Endothelial cell of umbilical vein (primary cell): ENCODE measurements around the gene KYNU. TPM values are rescaled to one million over a fixed set of nuclear protein-coding genes. Genes with fewer than 3 reads are reported as not detected.

ENCODE experiments used
- BruUV-seq: library from RNA; stranded (reverse); fragments of 400-500 nt; replicated peaks from 2 replicates; lab custom pipeline; 2021; lab: Mats Ljungman, UMichigan
- CTCF ChIA-PET: fragments of 300-600, 350-600 bp; sonication (Branson Sonifier 250); formaldehyde crosslinking; loops from one replicate; lab custom pipeline; 2021; ENCODE audit warnings: antibody characterized with exemption, inconsistent platforms; lab: Charles Lee
- POLR2A ChIA-PET: fragments of 300-600, 350-600 bp; sonication (Branson Sonifier 250); formaldehyde crosslinking; loops from one replicate; lab custom pipeline; 2021; ENCODE audit warnings: antibody characterized with exemption, inconsistent platforms; lab: Charles Lee
- DNase-seq: peaks from one replicate; pipeline ENCODE4 v3.0.0-alpha.2; 2011; ENCODE audit warnings: low read depth, low spot score
- FAIRE-seq: peaks from 2 replicates; lab custom pipeline; 2011; peaks lifted over from hg19 to GRCh38; lab: Jason Lieb, UNC
- H2AFZ ChIP-seq: 2 replicates; pipeline ENCODE4 v1.6.0; 2012; ENCODE audit warnings: low read depth, low read length, control low read depth, inconsistent platforms
- H3K27ac ChIP-seq: 2 replicates; pipeline ENCODE4 v1.5.1; 2011; ENCODE audit warnings: low read depth, mild to moderate bottlenecking, control low read depth, low read length, moderate library complexity; ENCODE audit not compliant: insufficient read depth
- H3K27me3 ChIP-seq, 2 experiments: 2 replicates each; pipeline versions ENCODE4 v1.6.0 to v1.6.1; 2011; ENCODE audit warnings: low read length in 2 of 2, mixed read lengths in 1 of 2; ENCODE audit not compliant: control insufficient read depth in 2 of 2, insufficient read depth in 2 of 2
- H3K36me3 ChIP-seq, 2 experiments: 2 replicates in 1 of 2; 3 replicates in 1 of 2; pipeline ENCODE4 v1.5.1; 2011; ENCODE audit warnings: low read length in 2 of 2, mild to moderate bottlenecking in 1 of 2, moderate library complexity in 1 of 2; ENCODE audit not compliant: control insufficient read depth in 2 of 2, insufficient read depth in 2 of 2; ENCODE audit errors: extremely low read depth in 1 of 2
- H3K4me1 ChIP-seq: 3 replicates; pipeline ENCODE4 v1.5.1; 2011; ENCODE audit warnings: mild to moderate bottlenecking, low read length; ENCODE audit not compliant: control insufficient read depth, insufficient read depth; ENCODE audit errors: extremely low read depth
- H3K4me2 ChIP-seq: 2 replicates; pipeline ENCODE4 v1.6.1; 2011; ENCODE audit warnings: low read length, control low read depth, mixed read lengths; ENCODE audit not compliant: insufficient read depth
- H3K4me3 ChIP-seq, 3 experiments: fragments of 200-600 bp in 1 of 3; sonication (generic), shearing (Covaris generic) in 1 of 3; replicated peaks in 1 of 3; 2 replicates each; pipeline ENCODE4 v1.5.1; 2011 to 2016; ENCODE audit warnings: control low read depth in 3 of 3, low read length in 3 of 3, mild to moderate bottlenecking in 2 of 3, inconsistent platforms in 1 of 3, low read depth in 1 of 3, moderate library complexity in 1 of 3; ENCODE audit not compliant: insufficient read depth in 1 of 3
- H3K79me2 ChIP-seq: 2 replicates; pipeline ENCODE4 v1.6.0; 2012; ENCODE audit warnings: low read length, inconsistent platforms; ENCODE audit not compliant: control insufficient read depth, insufficient read depth
- H3K9ac ChIP-seq: replicated peaks from 2 replicates; pipeline ENCODE3; 2011; ENCODE audit warnings: low read length, control low read depth; ENCODE audit not compliant: insufficient read depth; ENCODE audit errors: extremely low read depth
- H3K9me1 ChIP-seq: replicated peaks from 3 replicates; pipeline ENCODE4 v1.6.0; 2011; ENCODE audit warnings: mild to moderate bottlenecking, low read length; ENCODE audit not compliant: control insufficient read depth, insufficient read depth; ENCODE audit errors: extremely low read depth
- H3K9me3 ChIP-seq: replicated peaks from 2 replicates; pipeline ENCODE4 v1.5.1; 2012; ENCODE audit warnings: low read length, inconsistent platforms; ENCODE audit not compliant: control insufficient read depth, insufficient read depth
- H4K20me1 ChIP-seq: replicated peaks from 2 replicates; pipeline ENCODE3; 2011; ENCODE audit warnings: mild to moderate bottlenecking, low read length; ENCODE audit not compliant: control insufficient read depth, insufficient read depth; ENCODE audit errors: extremely low read depth
- EZH2 ChIP-seq: IDR thresholded peaks from 2 replicates; pipeline ENCODE4 v1.6.1; 2012; ENCODE audit warnings: borderline replicate concordance, low read depth, mild to moderate bottlenecking, moderate library complexity, low read length, inconsistent platforms; ENCODE audit not compliant: severe bottlenecking
- FOS ChIP-seq: IDR thresholded peaks from 2 replicates; pipeline ENCODE4 v1.6.1; 2011; ENCODE audit warnings: mild to moderate bottlenecking, low read length, moderate library complexity, borderline replicate concordance; ENCODE audit not compliant: insufficient read depth
- GATA2 ChIP-seq: IDR thresholded peaks from 2 replicates; pipeline ENCODE4 v1.7.0; 2011; ENCODE audit warnings: low read depth, mild to moderate bottlenecking, moderate library complexity, mixed read lengths, low read length; ENCODE audit not compliant: insufficient read length, insufficient read depth
- JUN ChIP-seq: IDR thresholded peaks from 2 replicates; pipeline ENCODE4 v1.6.1; 2011; ENCODE audit warnings: borderline replicate concordance, low read depth; ENCODE audit not compliant: insufficient read length, insufficient read depth
- MAX ChIP-seq: IDR thresholded peaks from 2 replicates; pipeline ENCODE4 v1.6.1; 2011; ENCODE audit not compliant: insufficient read depth, insufficient read length
- MYC ChIP-seq: IDR thresholded peaks from one replicate; pipeline ENCODE4 v1.6.1; 2011; ENCODE audit warnings: mild to moderate bottlenecking, low read depth, low read length
- POLR2A ChIP-seq: IDR thresholded peaks from 2 replicates; pipeline ENCODE4 v1.6.1; 2012; ENCODE audit warnings: low read depth, mild to moderate bottlenecking, control low read depth, low read length
- POLR2AphosphoS5 ChIP-seq: IDR thresholded peaks from 2 replicates; pipeline ENCODE4 v1.6.1; 2012; ENCODE audit warnings: low read depth, mild to moderate bottlenecking, control low read depth, low read length, moderate library complexity; ENCODE audit not compliant: insufficient read depth
- dilution Hi-C: fragments of 300-500 bp; cut with MboI; formaldehyde crosslinking; loops from one replicate; pipeline ENCODE4 v1.15.0; 2019; ENCODE audit warnings: low sequenced_read_pairs; ENCODE audit not compliant: extremely low pct_ligation_motif_present
- intact Hi-C: fragments of 100-400 bp; cut with micrococcal nuclease; formaldehyde crosslinking; loops from one replicate; pipeline ENCODE4 v1.10.0; 2022
- polyA plus RNA-seq, 4 experiments: library from polyadenylated mRNA; depleted of rRNA in 3 of 4; stranded (reverse) in 3 of 4; unstranded in 1 of 4; fragments of >200 nt; gene quantifications; 2 replicates each; pipeline versions ENCODE4 v1.2.1 to v1.2.3, GENCODE V29; 2011 to 2012; ENCODE audit warnings: missing spikeins in 1 of 4
- total RNA-seq: library from RNA; stranded (reverse); gene quantifications from 2 replicates; pipeline ENCODE4 v1.2.3, GENCODE V29; 2021
- TF ChIP-seq, protein P1 (sequence below), 2 donors: IDR thresholded peaks; 1 replicate in 1 of 2; 2 replicates in 1 of 2; pipeline ENCODE4 v1.5.1; 2011; ENCODE audit warnings: low read length in 2 of 2, mild to moderate bottlenecking in 2 of 2, moderate library complexity in 2 of 2, control low read depth in 1 of 2, inconsistent platforms in 1 of 2, low read depth in 1 of 2; ENCODE audit not compliant: insufficient read depth in 1 of 2; ENCODE audit errors: extremely low read depth in 1 of 2

KYNU gene
- total and polyA plus RNA-seq, 2 donors (not counting 3 experiments of a cell fraction or from before 2014, with no cell fraction given): 0.04 TPM; not detected in 1

GRCh38 chr2:142933916-142934315, 56.5 kb downstream of the KYNU start:
- Histone ChIP-seq H3K79me2 (no peaks in the 10 kb centered on the region), H3K4me1 (no peaks in the 10 kb centered on the region), H3K4me3 (no peak overlapping the region), H3K9me3 (no peaks in the 10 kb centered on the region), H3K9me1 (no peaks in the 10 kb centered on the region), H3K36me3 (no peaks in the 10 kb centered on the region), H3K9ac (no peak overlapping the region), H3K27me3 (no peaks in the 10 kb centered on the region), H3K27ac (no peak overlapping the region), H3K4me2 (no peak overlapping the region), H2AFZ (no peak overlapping the region), H4K20me1 (no peaks in the 10 kb centered on the region)
- POLR2A ChIA-PET: no interaction called here
- FAIRE-seq: no peak
- BruUV-seq: no TSS peak
- intact Hi-C loops: no loop called here
- TF ChIP-seq MAX: no peak
- TF ChIP-seq MYC: no peak
- no peak for TF ChIP-seq EZH2
- TF ChIP-seq POLR2A: no peak
- TF ChIP-seq JUN: no peak
- DNase-seq: no peak
- dilution Hi-C loops: no loop called here
- CTCF ChIA-PET: no interaction called here

DNA sequence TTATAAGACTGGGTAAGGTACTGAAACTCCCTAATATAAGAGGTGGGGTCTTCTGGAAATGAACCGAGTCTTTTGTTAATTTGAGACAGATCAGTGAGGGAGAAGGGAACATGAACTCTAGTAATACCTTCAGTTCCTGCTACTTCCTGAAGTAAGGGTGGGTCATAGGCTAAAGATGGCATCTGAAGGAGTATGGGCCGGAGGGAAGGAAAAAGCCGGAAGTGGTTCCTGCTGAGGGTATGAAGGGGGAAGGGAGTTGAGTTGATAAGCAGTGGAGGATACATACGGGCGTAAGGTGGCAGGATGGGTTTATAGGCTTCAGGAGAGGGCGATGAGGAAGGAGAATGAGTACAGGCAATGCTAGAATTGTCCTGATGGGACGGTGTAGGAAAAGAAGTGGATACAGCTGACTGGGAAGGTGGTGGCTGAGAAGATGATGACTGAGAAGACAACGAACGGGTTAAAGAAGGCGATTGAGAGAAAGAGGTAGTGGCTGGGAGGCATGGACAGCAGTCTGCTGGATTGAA, 58.2 kb downstream of the KYNU start:
- no peaks in the 10 kb centered on the region for H3K79me2 ChIP-seq
- H3K9me1 ChIP-seq: no peaks in the 10 kb centered on the region
- H3K27ac ChIP-seq: no peak overlapping the region
- no peaks in the 10 kb centered on the region for H3K36me3 ChIP-seq
- H3K4me1 ChIP-seq: no peaks in the 10 kb centered on the region
- CTCF ChIA-PET: no interaction called here
- no peak for FAIRE-seq
- intact Hi-C loops: no loop called here
- no peak for DNase-seq
- no peak overlapping the region for H3K4me3 ChIP-seq
- no peaks in the 10 kb centered on the region for H4K20me1 ChIP-seq
- no TSS peak for BruUV-seq
- H3K9ac ChIP-seq: no peak overlapping the region
- TF ChIP-seq EZH2 (no peak), MAX (no peak), JUN (no peak), GATA2 (no peak), POLR2A (no peak), FOS (no peak), POLR2AphosphoS5 (no peak), MYC (no peak)
- TF ChIP-seq, protein P1, sequence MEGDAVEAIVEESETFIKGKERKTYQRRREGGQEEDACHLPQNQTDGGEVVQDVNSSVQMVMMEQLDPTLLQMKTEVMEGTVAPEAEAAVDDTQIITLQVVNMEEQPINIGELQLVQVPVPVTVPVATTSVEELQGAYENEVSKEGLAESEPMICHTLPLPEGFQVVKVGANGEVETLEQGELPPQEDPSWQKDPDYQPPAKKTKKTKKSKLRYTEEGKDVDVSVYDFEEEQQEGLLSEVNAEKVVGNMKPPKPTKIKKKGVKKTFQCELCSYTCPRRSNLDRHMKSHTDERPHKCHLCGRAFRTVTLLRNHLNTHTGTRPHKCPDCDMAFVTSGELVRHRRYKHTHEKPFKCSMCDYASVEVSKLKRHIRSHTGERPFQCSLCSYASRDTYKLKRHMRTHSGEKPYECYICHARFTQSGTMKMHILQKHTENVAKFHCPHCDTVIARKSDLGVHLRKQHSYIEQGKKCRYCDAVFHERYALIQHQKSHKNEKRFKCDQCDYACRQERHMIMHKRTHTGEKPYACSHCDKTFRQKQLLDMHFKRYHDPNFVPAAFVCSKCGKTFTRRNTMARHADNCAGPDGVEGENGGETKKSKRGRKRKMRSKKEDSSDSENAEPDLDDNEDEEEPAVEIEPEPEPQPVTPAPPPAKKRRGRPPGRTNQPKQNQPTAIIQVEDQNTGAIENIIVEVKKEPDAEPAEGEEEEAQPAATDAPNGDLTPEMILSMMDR (IDR thresholded peaks at IDR 0.05; ENCODE audit: extremely low read depth in 1 of 2, insufficient read depth in 1 of 2, low read depth in 1 of 2, low read length in 2 of 2): no peak
- no peaks in the 10 kb centered on the region for H3K27me3 ChIP-seq
- H3K4me2 ChIP-seq: no peak overlapping the region
- H3K9me3 ChIP-seq: no peaks in the 10 kb centered on the region
- POLR2A ChIA-PET: no interaction called here
- H2AFZ ChIP-seq: no peak overlapping the region
- dilution Hi-C loops: no loop called here
